Prostate gland (tissue), 2 donors: ENCODE data around the gene SBF2.

Experiments
- POLR2A ChIP-seq: fragments of 450-650 bp; IDR thresholded peaks from one replicate; pipeline ENCODE4 v1.6.1; 2016; ENCODE audit warnings: antibody characterized with exemption, mild to moderate bottlenecking
- POLR2AphosphoS5 ChIP-seq: sonication (generic); formaldehyde crosslinking; IDR thresholded peaks from one replicate; pipeline ENCODE4 v1.6.1; 2017; ENCODE audit warnings: antibody characterized with exemption
- TF ChIP-seq, protein P1 (sequence below), 4 experiments: fragments of 200-600 bp in 2 of 4; fragments of 450-650 bp in 2 of 4; sonication (generic) in 2 of 4; IDR thresholded peaks; 1 replicate in 3 of 4; 2 replicates in 1 of 4; pipeline ENCODE4 v1.5.1; 2016 to 2019; ENCODE audit warnings: antibody characterized with exemption in 4 of 4, mild to moderate bottlenecking in 2 of 4, moderate library complexity in 2 of 4

GRCh38 chr11:9957072-9957471 lies 336.9 kb downstream of the SBF2 start:
- TF ChIP-seq POLR2A (no peak), POLR2AphosphoS5 (no peak)
- TF ChIP-seq, protein P1, sequence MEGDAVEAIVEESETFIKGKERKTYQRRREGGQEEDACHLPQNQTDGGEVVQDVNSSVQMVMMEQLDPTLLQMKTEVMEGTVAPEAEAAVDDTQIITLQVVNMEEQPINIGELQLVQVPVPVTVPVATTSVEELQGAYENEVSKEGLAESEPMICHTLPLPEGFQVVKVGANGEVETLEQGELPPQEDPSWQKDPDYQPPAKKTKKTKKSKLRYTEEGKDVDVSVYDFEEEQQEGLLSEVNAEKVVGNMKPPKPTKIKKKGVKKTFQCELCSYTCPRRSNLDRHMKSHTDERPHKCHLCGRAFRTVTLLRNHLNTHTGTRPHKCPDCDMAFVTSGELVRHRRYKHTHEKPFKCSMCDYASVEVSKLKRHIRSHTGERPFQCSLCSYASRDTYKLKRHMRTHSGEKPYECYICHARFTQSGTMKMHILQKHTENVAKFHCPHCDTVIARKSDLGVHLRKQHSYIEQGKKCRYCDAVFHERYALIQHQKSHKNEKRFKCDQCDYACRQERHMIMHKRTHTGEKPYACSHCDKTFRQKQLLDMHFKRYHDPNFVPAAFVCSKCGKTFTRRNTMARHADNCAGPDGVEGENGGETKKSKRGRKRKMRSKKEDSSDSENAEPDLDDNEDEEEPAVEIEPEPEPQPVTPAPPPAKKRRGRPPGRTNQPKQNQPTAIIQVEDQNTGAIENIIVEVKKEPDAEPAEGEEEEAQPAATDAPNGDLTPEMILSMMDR (IDR thresholded peaks at IDR 0.05): no peak
